Fibroblast of lung (primary cell): ENCODE measurements around the gene UBD.

Experiments used
- EZH2 ChIP-seq: IDR thresholded peaks from 2 replicates; pipeline ENCODE4 v1.5.1; 2012; ENCODE audit warnings: low read length, control low read depth, mild to moderate bottlenecking; ENCODE audit errors: missing control alignments
- TF ChIP-seq, protein P1 (sequence below), 2 donors: IDR thresholded peaks in 1 of 2; conservative IDR thresholded peaks in 1 of 2; 1 replicate in 1 of 2; 2 replicates in 1 of 2; pipeline ENCODE4 v1.5.1; 2011 to 2012; ENCODE audit warnings: low read length in 2 of 2, control low read depth in 1 of 2, inconsistent platforms in 1 of 2, low read depth in 1 of 2, mild to moderate bottlenecking in 1 of 2

DNA sequence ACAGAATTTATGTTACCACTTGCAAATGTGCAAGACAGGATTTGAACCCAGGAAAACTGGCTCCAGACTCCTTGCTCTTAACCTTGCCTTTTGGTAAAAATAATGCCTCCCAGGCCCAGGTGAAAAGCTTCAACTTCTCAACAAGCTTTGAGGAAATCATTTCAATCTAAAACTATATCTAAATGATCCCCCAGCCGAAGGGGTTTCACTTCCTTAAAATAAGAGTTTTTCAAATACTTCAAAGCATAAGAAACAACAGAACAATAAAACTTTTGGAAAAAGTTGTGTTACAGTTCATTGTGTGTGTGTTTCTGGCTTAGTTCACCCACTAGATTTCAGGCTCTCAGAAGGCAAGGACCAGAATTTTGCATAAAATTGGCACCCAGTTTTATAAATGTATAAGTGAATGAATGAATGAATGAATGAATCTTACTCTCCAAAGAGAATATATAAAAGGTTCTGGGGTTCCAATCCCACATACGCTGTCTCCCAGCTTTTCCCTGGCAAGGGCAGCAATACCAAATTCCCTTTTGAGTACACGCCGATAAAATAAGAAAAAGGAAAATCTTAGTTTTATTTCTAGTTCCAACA is 30.8 kb upstream of the UBD start:
- TF ChIP-seq, protein P1, sequence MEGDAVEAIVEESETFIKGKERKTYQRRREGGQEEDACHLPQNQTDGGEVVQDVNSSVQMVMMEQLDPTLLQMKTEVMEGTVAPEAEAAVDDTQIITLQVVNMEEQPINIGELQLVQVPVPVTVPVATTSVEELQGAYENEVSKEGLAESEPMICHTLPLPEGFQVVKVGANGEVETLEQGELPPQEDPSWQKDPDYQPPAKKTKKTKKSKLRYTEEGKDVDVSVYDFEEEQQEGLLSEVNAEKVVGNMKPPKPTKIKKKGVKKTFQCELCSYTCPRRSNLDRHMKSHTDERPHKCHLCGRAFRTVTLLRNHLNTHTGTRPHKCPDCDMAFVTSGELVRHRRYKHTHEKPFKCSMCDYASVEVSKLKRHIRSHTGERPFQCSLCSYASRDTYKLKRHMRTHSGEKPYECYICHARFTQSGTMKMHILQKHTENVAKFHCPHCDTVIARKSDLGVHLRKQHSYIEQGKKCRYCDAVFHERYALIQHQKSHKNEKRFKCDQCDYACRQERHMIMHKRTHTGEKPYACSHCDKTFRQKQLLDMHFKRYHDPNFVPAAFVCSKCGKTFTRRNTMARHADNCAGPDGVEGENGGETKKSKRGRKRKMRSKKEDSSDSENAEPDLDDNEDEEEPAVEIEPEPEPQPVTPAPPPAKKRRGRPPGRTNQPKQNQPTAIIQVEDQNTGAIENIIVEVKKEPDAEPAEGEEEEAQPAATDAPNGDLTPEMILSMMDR (conservative IDR thresholded peaks at IDR 0.05 in 1 of 2, IDR thresholded peaks at IDR 0.05 in 1 of 2; ENCODE audit: low read depth in 1 of 2, low read length in 2 of 2): no peak
- no peak for TF ChIP-seq EZH2
